Activated CD4-positive, alpha-beta memory T cell treated with anti-CD3 and anti-CD28 coated beads for 36 hours (primary cell): ENCODE results near the gene ASPA. TPM values are rescaled to one million over a fixed set of nuclear protein-coding genes. Genes with fewer than 3 reads are reported as not detected.

Source experiments
- CTCF ChIA-PET: fragments of 350-600 bp; sonication (Branson Sonifier 250); formaldehyde crosslinking; loops from one replicate; lab custom pipeline; 2021; ENCODE audit warnings: antibody characterized with exemption, inconsistent platforms; lab: Charles Lee
- POLR2A ChIA-PET: fragments of 350-600 bp; sonication (Branson Sonifier 250); formaldehyde crosslinking; loops from one replicate; lab custom pipeline; 2021; ENCODE audit warnings: antibody characterized with exemption; lab: Charles Lee
- DNase-seq: peaks from one replicate; pipeline ENCODE4 v3.0.0-alpha.2; 2020
- H3K27ac Mint-ChIP-seq: one replicate; pipeline ENCODE4 v1.8.0; 2021; ENCODE audit warnings: mixed read lengths
- H3K27me3 Mint-ChIP-seq: one replicate; pipeline ENCODE4 v1.8.0; 2021; ENCODE audit warnings: mixed read lengths
- H3K36me3 Mint-ChIP-seq: one replicate; pipeline ENCODE4 v1.8.0; 2021; ENCODE audit warnings: mixed read lengths
- H3K4me1 Mint-ChIP-seq: one replicate; pipeline ENCODE4 v1.8.0; 2021; ENCODE audit warnings: low read depth, mixed read lengths
- H3K4me3 Mint-ChIP-seq: one replicate; pipeline ENCODE4 v1.8.0; 2021; ENCODE audit warnings: mild to moderate bottlenecking, mixed read lengths
- H3K9me3 Mint-ChIP-seq: one replicate; pipeline ENCODE4 v1.8.0; 2021; ENCODE audit warnings: mixed read lengths
- intact Hi-C: fragments of 100-400 bp; cut with micrococcal nuclease; formaldehyde crosslinking; loops from one replicate; pipeline ENCODE4 v1.15.1; 2023
- total RNA-seq, 2 experiments: library from RNA; stranded (reverse); gene quantifications; one replicate each; pipeline ENCODE4 v1.2.3, GENCODE V29; 2021

ASPA gene
- total RNA-seq, 2 experiments from 2014 or later: not detected

- Mint-ChIP-seq H3K36me3 (no peaks in the 10 kb centered on the region), H3K27me3 (no peaks in the 10 kb centered on the region), H3K4me3 (no peak overlapping the region), H3K9me3 (no peaks in the 10 kb centered on the region), H3K27ac (no peak overlapping the region), H3K4me1 (no peaks in the 10 kb centered on the region)
- intact Hi-C loops: no loop called here
- DNase-seq: no peak
- ChIA-PET POLR2A (no interaction called here), CTCF (no interaction called here)
Observed at GRCh38 chr17:3542410-3543088, 66.8 kb downstream of the ASPA start.

GRCh38 chr17:3543453-3543852, 67.7 kb downstream of the ASPA start:
- H3K9me3 Mint-ChIP-seq: no peaks in the 10 kb centered on the region
- no peaks in the 10 kb centered on the region for H3K27me3 Mint-ChIP-seq
- POLR2A ChIA-PET: no interaction called here
- DNase-seq: no peak
- intact Hi-C loops: no loop called here
- H3K36me3 Mint-ChIP-seq: no peaks in the 10 kb centered on the region
- CTCF ChIA-PET: no interaction called here
- H3K27ac Mint-ChIP-seq: no peak overlapping the region
- H3K4me3 Mint-ChIP-seq: no peak overlapping the region
- no peaks in the 10 kb centered on the region for H3K4me1 Mint-ChIP-seq

GRCh38 chr17:3544365-3544764, 68.6 kb downstream of the ASPA start:
- ChIA-PET POLR2A (no interaction called here), CTCF (no interaction called here)
- Mint-ChIP-seq H3K4me3 (no peak overlapping the region), H3K27me3 (no peaks in the 10 kb centered on the region), H3K27ac (no peak overlapping the region), H3K9me3 (no peaks in the 10 kb centered on the region), H3K4me1 (no peaks in the 10 kb centered on the region), H3K36me3 (no peaks in the 10 kb centered on the region)
- no peak for DNase-seq
- intact Hi-C loops: no loop called here

GRCh38 chr17:3545151-3545550, 69.4 kb downstream of the ASPA start:
- DNase-seq: no peak

GRCh38 chr17:3546521-3546920, 70.7 kb downstream of the ASPA start:
- Mint-ChIP-seq H3K36me3 (no peaks in the 10 kb centered on the region), H3K4me3 (no peak overlapping the region), H3K4me1 (no peaks in the 10 kb centered on the region), H3K9me3 (no peaks in the 10 kb centered on the region), H3K27ac (no peak overlapping the region), H3K27me3 (no peaks in the 10 kb centered on the region)
- ChIA-PET POLR2A (no interaction called here), CTCF (no interaction called here)
- intact Hi-C loops: no loop called here
- no peak for DNase-seq

More at GRCh38 chr17:3545151-3545550, 69.4 kb downstream of the ASPA start:
- Mint-ChIP-seq H3K27me3 (no peaks in the 10 kb centered on the region), H3K4me1 (no peaks in the 10 kb centered on the region), H3K4me3 (no peak overlapping the region), H3K36me3 (no peaks in the 10 kb centered on the region), H3K27ac (no peak overlapping the region), H3K9me3 (no peaks in the 10 kb centered on the region)
- POLR2A ChIA-PET: no interaction called here
- intact Hi-C loops: no loop called here
- CTCF ChIA-PET: no interaction called here

- Mint-ChIP-seq H3K27me3 (no peaks in the 10 kb centered on the region), H3K4me1 (no peaks in the 10 kb centered on the region), H3K36me3 (no peaks in the 10 kb centered on the region), H3K9me3 (no peaks in the 10 kb centered on the region), H3K4me3 (no peak overlapping the region), H3K27ac (no peak overlapping the region)
- intact Hi-C loops: no loop called here
- DNase-seq: no peak
- POLR2A ChIA-PET: no interaction called here
- CTCF ChIA-PET: no interaction called here
Observed at GRCh38 chr17:3546997-3547396, 71.2 kb downstream of the ASPA start.

- no peak for DNase-seq
Observed at GRCh38 chr17:3547628-3548027, 71.8 kb downstream of the ASPA start.

GRCh38 chr17:3549610-3550162, 73.9 kb downstream of the ASPA start:
- ChIA-PET POLR2A (no interaction called here), CTCF (interaction anchor here (1.7 kb wide), 1 partner anchor 15 kb away, joined by 4 read pairs; no protein-coding TSS in a partner anchor)
- Mint-ChIP-seq H3K27me3 (no peaks in the 10 kb centered on the region), H3K4me1 (no peaks in the 10 kb centered on the region), H3K4me3 (no peak overlapping the region), H3K27ac (no peak overlapping the region), H3K9me3 (no peaks in the 10 kb centered on the region), H3K36me3 (no peaks in the 10 kb centered on the region)
- DNase-seq: no peak
- intact Hi-C loops: no loop called here

More at GRCh38 chr17:3547628-3548027, 71.8 kb downstream of the ASPA start:
- Mint-ChIP-seq H3K27ac (no peak overlapping the region), H3K36me3 (no peaks in the 10 kb centered on the region), H3K4me3 (no peak overlapping the region), H3K4me1 (no peaks in the 10 kb centered on the region), H3K9me3 (no peaks in the 10 kb centered on the region), H3K27me3 (no peaks in the 10 kb centered on the region)
- ChIA-PET POLR2A (no interaction called here), CTCF (no interaction called here)
- intact Hi-C loops: no loop called here

GRCh38 chr17:3551189-3551588, 75.4 kb downstream of the ASPA start:
- ChIA-PET CTCF (no interaction called here), POLR2A (no interaction called here)
- Mint-ChIP-seq H3K9me3 (no peaks in the 10 kb centered on the region), H3K36me3 (no peaks in the 10 kb centered on the region), H3K4me3 (no peak overlapping the region), H3K27me3 (peaks cover 2% of the 10 kb centered on the region), H3K27ac (no peak overlapping the region), H3K4me1 (no peaks in the 10 kb centered on the region)
- intact Hi-C loops: no loop called here
- DNase-seq: no peak

- ChIA-PET CTCF (no interaction called here), POLR2A (no interaction called here)
- intact Hi-C loops: no loop called here
- H3K9me3 Mint-ChIP-seq: no peaks in the 10 kb centered on the region
- H3K36me3 Mint-ChIP-seq: no peaks in the 10 kb centered on the region
- peaks cover 2% of the 10 kb centered on the region for H3K27me3 Mint-ChIP-seq
- H3K27ac Mint-ChIP-seq: no peak overlapping the region
- DNase-seq: no peak
- peaks cover 10% of the 10 kb centered on the region for H3K4me1 Mint-ChIP-seq
- no peak overlapping the region for H3K4me3 Mint-ChIP-seq
Observed at GRCh38 chr17:3552916-3553315, 77.1 kb downstream of the ASPA start.

Other genes with a start within 250 kb of the ASPA start
- under 1 TPM in 1 of 2 experiments, not detected in 1; 0.26 TPM for gene OR3A1, start 177.6 kb upstream of the ASPA start, total RNA-seq
- gene OR3A2, start 89.7 kb upstream of the ASPA start, total RNA-seq: 1 to 10 TPM; 2.4 to 2.7 TPM
- gene OR1E1, start 77.6 kb upstream of the ASPA start, total RNA-seq: not detected
- not detected for gene OR3A3, start 64.6 kb upstream of the ASPA start, total RNA-seq
- gene OR1E2, start 42.2 kb upstream of the ASPA start, total RNA-seq: not detected
- not detected for gene SPATA22, start 4.2 kb upstream of the ASPA start, total RNA-seq
- under 1 TPM; 0.77 to 0.97 TPM for gene TRPV3, start 81.8 kb downstream of the ASPA start, total RNA-seq
- gene TRPV1, start 133.4 kb downstream of the ASPA start, total RNA-seq: 1 to 10 TPM; 2.9 to 3.0 TPM
- 10 to 100 TPM; 12.3 to 12.4 TPM for gene SHPK, start 160.3 kb downstream of the ASPA start, total RNA-seq
- 10 to 100 TPM; 17.7 to 19.8 TPM for gene CTNS, start 160.8 kb downstream of the ASPA start, total RNA-seq
- gene TAX1BP3, start 192.6 kb downstream of the ASPA start, total RNA-seq: 10 to 100 TPM; 23.7 to 24.5 TPM
- gene EMC6, start 192.8 kb downstream of the ASPA start, total RNA-seq: 10 to 100 TPM; 49.3 to 55.4 TPM
- gene P2RX5, start 220.2 kb downstream of the ASPA start, total RNA-seq: 10 to 100 TPM; 37.6 to 43.2 TPM
- gene HASPIN, start 247.9 kb downstream of the ASPA start, total RNA-seq: 10 to 100 TPM; 22.0 to 22.7 TPM